Subcutaneous adipose tissue (tissue), 4 donors: ENCODE results near the gene GRIN2A. TPM values are rescaled to one million over a fixed set of nuclear protein-coding genes. Genes with fewer than 3 reads are reported as not detected.

Experiments used
- CTCF ChIP-seq: fragments of 450-650 bp; IDR thresholded peaks from one replicate; pipeline ENCODE4 v1.5.1; 2016; ENCODE audit warnings: low read depth, mild to moderate bottlenecking, control low read depth, antibody characterized with exemption, moderate library complexity
- total RNA-seq, 4 donors: library from RNA; depleted of rRNA; stranded (reverse); fragments of >200 nt; gene quantifications; one replicate each; pipeline ENCODE4 v1.1.0, GENCODE V29; 2016

Gene GRIN2A
- total RNA-seq, 4 donors from 2014 or later: under 0.01 to 0.19 (median 0.17) TPM; not detected in 1

- TF ChIP-seq CTCF: no peak
These were observed 88.7 kb downstream of the GRIN2A start for GRCh38 chr16:10093576-10093975.

- TF ChIP-seq CTCF: no peak
These were observed 91.4 kb downstream of the GRIN2A start for GRCh38 chr16:10090816-10091215.

GRCh38 chr16:10088380-10088793 is 93.8 kb downstream of the GRIN2A start:
- no peak for TF ChIP-seq CTCF

GRCh38 chr16:10087151-10087550 is 95.1 kb downstream of the GRIN2A start:
- no peak for TF ChIP-seq CTCF

GRCh38 chr16:10086620-10087019 is 95.6 kb downstream of the GRIN2A start:
- no peak for TF ChIP-seq CTCF

GRCh38 chr16:10085078-10085798 is 97.0 kb downstream of the GRIN2A start:
- TF ChIP-seq CTCF: no peak

- no peak for TF ChIP-seq CTCF
These were observed 98.9 kb downstream of the GRIN2A start for GRCh38 chr16:10083301-10083700.
